ENCODE results near the gene ARID1B. TPM values are rescaled to one million over a fixed set of nuclear protein-coding genes. Genes with fewer than 3 reads are reported as not detected.

ARID1B gene
- total RNA-seq, 1 experiment from 2014 or later, result 86.3 TPM

DNA sequence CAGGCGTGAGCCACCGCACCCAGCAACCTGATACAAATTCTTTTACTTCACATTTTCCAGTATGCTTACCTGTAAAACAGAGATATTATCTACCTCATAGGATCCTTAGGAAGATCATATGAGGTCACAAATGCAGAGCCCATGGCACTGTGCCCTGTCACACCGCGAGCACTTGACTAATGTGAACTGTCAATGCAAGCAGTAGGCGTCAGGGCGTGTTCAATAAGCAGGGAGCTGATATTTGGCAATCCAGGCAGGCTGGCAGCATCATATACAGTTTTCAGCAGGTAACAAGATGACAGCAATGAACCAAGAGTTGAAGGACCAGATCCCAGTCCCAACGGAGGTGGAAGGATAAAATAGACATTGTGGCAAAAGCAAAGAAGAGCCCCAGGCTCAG lies 14.6 kb upstream of the ARID1B start:
- H3K9me3 ChIP-seq (ENCODE audit: low read depth, low read length, poor library complexity, severe bottlenecking), result no peaks in the 10 kb centered on the region
- no peaks in the 10 kb centered on the region for H3K4me1 ChIP-seq (ENCODE audit: insufficient read depth, low read length, poor library complexity, severe bottlenecking)
- TF ChIP-seq EZH2 (IDR thresholded peaks at IDR 0.05; ENCODE audit: borderline replicate concordance, low read depth, low read length, poor library complexity, severe bottlenecking), result no peak
- TF ChIP-seq, protein P1, sequence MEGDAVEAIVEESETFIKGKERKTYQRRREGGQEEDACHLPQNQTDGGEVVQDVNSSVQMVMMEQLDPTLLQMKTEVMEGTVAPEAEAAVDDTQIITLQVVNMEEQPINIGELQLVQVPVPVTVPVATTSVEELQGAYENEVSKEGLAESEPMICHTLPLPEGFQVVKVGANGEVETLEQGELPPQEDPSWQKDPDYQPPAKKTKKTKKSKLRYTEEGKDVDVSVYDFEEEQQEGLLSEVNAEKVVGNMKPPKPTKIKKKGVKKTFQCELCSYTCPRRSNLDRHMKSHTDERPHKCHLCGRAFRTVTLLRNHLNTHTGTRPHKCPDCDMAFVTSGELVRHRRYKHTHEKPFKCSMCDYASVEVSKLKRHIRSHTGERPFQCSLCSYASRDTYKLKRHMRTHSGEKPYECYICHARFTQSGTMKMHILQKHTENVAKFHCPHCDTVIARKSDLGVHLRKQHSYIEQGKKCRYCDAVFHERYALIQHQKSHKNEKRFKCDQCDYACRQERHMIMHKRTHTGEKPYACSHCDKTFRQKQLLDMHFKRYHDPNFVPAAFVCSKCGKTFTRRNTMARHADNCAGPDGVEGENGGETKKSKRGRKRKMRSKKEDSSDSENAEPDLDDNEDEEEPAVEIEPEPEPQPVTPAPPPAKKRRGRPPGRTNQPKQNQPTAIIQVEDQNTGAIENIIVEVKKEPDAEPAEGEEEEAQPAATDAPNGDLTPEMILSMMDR (conservative IDR thresholded peaks at IDR 0.05; ENCODE audit: low read depth, low read length), result no peak
- no TSS peak for BruUV-seq (replicated peaks)
- no peaks in the 10 kb centered on the region for H3K36me3 ChIP-seq (ENCODE audit: insufficient read depth, low read length, poor library complexity, severe bottlenecking)
- POLR2A ChIA-PET (ENCODE audit: low non-redundant PET), result interaction anchor here (0.6 kb wide), 1 partner anchor 224 kb away, joined by 5 read pairs; no protein-coding TSS in a partner anchor
- DNase-seq (ENCODE audit: low spot score), result no peak
- intact Hi-C loops (cut with micrococcal nuclease; ENCODE audit: unreplicated experiment), result no loop called here
- H3K4me3 ChIP-seq (ENCODE audit: low read depth, low read length, poor library complexity, severe bottlenecking), result no peak overlapping the region
- CTCF ChIA-PET, result no interaction called here
- H3K27ac ChIP-seq (ENCODE audit: low read depth, low read length, poor library complexity, severe bottlenecking), result no peak overlapping the region
- no peaks in the 10 kb centered on the region for H3K27me3 ChIP-seq (replicated peaks; ENCODE audit: insufficient read depth, low read depth, low read length, poor library complexity)

DNA sequence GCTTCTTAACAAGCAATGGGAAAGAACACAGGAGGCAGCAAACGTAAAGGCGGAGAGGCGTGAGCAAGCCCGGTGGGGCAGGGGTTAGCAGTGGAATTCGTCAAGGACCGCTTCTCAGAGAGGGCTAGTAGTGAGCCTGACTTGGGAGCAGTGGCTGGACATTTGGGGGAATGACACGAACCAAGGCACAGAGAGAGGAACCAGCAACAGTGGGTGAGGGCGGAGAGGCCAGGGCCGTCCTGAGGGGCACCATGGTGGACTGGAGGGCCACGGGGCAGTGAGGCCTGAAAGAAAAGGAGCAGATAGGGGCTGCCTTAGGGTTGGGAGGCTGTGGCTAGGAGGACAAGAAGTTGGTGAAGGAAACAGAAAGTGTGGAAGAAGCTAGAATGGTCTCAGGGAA lies 12.1 kb upstream of the ARID1B start:
- no peaks in the 10 kb centered on the region for H3K36me3 ChIP-seq (ENCODE audit: insufficient read depth, low read length, poor library complexity, severe bottlenecking)
- no TSS peak for BruUV-seq (replicated peaks)
- ChIA-PET CTCF (no interaction called here), POLR2A (ENCODE audit: low non-redundant PET) (no interaction called here)
- H3K4me1 ChIP-seq (ENCODE audit: insufficient read depth, low read length, poor library complexity, severe bottlenecking), result no peaks in the 10 kb centered on the region
- TF ChIP-seq EZH2 (IDR thresholded peaks at IDR 0.05; ENCODE audit: borderline replicate concordance, low read depth, low read length, poor library complexity, severe bottlenecking), result no peak
- TF ChIP-seq, protein P1 (conservative IDR thresholded peaks at IDR 0.05; ENCODE audit: low read depth, low read length), result no peak
- no peak overlapping the region for H3K4me3 ChIP-seq (ENCODE audit: low read depth, low read length, poor library complexity, severe bottlenecking)
- H3K9me3 ChIP-seq (ENCODE audit: low read depth, low read length, poor library complexity, severe bottlenecking), result no peaks in the 10 kb centered on the region
- intact Hi-C loops (cut with micrococcal nuclease; ENCODE audit: unreplicated experiment), result no loop called here
- no peak overlapping the region for H3K27ac ChIP-seq (ENCODE audit: low read depth, low read length, poor library complexity, severe bottlenecking)
- no peak for DNase-seq (ENCODE audit: low spot score)
- H3K27me3 ChIP-seq (replicated peaks; ENCODE audit: insufficient read depth, low read depth, low read length, poor library complexity), result no peaks in the 10 kb centered on the region

DNA sequence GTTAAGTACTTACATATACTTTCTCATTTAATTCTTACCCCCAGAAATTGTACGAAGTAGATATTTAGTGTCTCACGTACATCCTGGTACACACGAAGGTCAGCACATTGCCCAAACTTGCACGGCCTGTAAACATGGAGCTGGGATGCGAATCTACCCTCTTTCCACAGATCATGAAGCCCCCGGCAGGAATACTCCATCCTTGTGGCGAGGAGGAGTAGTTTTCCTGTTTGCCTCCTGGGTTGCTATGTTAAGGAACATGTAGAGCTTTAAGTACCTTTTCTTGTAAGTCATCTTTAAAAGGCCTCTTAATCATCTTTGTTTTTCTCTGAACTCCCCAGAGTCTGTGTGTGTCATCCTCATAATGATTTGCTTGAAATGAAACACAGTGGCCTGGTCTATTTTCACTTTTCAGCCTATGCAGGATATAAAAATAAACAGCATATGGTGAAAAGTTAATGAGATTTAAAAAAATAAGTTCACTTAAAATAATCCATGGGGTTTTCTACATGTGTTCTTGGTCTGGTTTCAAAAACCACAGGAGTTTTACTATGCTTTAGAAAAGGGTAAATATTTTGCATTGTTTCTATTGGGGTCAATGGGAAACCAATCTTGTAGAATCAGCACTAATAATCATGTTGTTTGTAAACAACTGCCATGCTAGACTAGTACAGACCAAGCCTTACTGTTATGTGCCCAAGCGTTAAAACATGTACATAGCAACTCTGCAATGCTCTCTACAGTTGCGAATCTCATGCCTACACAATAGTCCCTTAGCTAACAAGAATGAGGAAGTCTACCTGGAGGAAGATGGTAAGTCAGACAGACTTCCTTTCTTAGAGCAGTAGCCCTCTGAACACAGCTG lies 9.3 kb upstream of the ARID1B start:
- CTCF ChIA-PET, result no interaction called here

More for the DNA sequence above, 9.3 kb upstream of the ARID1B start:
- BruUV-seq (replicated peaks), result no TSS peak
- H3K4me3 ChIP-seq (ENCODE audit: low read depth, low read length, poor library complexity, severe bottlenecking), result no peak overlapping the region
- no peaks in the 10 kb centered on the region for H3K4me1 ChIP-seq (ENCODE audit: insufficient read depth, low read length, poor library complexity, severe bottlenecking)
- no peak for DNase-seq (ENCODE audit: low spot score)
- TF ChIP-seq EZH2 (IDR thresholded peaks at IDR 0.05; ENCODE audit: borderline replicate concordance, low read depth, low read length, poor library complexity, severe bottlenecking), result no peak
- TF ChIP-seq, protein P1 (conservative IDR thresholded peaks at IDR 0.05; ENCODE audit: low read depth, low read length), result no peak
- no peak overlapping the region for H3K27ac ChIP-seq (ENCODE audit: low read depth, low read length, poor library complexity, severe bottlenecking)
- no peaks in the 10 kb centered on the region for H3K27me3 ChIP-seq (replicated peaks; ENCODE audit: insufficient read depth, low read depth, low read length, poor library complexity)
- H3K9me3 ChIP-seq (ENCODE audit: low read depth, low read length, poor library complexity, severe bottlenecking), result no peaks in the 10 kb centered on the region
- intact Hi-C loops (cut with micrococcal nuclease; ENCODE audit: unreplicated experiment), result no loop called here
- H3K36me3 ChIP-seq (ENCODE audit: insufficient read depth, low read length, poor library complexity, severe bottlenecking), result no peaks in the 10 kb centered on the region
- POLR2A ChIA-PET (ENCODE audit: low non-redundant PET), result no interaction called here
